IMR-90 (cell line): ENCODE data around the gene LINGO1. TPM values are rescaled to one million over a fixed set of nuclear protein-coding genes. Genes with fewer than 3 reads are reported as not detected.

Experiments
- ATAC-seq: fragments of 200-7000 bp; cut with Tn5 transposase; 2 replicates; pipeline ENCODE4 v1.9.1; 2020; ENCODE audit warnings: low read depth, mild to moderate bottlenecking, moderate library complexity
- BruUV-seq: library from RNA; stranded (reverse); fragments of 400-500 nt; replicated peaks from 2 replicates; lab custom pipeline; 2021; lab: Mats Ljungman, UMichigan
- CTCF ChIA-PET: fragments of 300-600 bp; formaldehyde crosslinking; extraction: SDS; loops from one replicate; lab custom pipeline; 2021; ENCODE audit warnings: antibody characterized with exemption; lab: Yijun Ruan, JAX
- POLR2A ChIA-PET: fragments of 300-600 bp; sonication (Branson Sonifier 250); formaldehyde crosslinking; loops from one replicate; lab custom pipeline; 2022; ENCODE audit warnings: antibody characterized with exemption; ENCODE audit not compliant: unreplicated experiment; lab: Charles Lee
- DNase-seq: peaks from one replicate; pipeline ENCODE4 v3.0.0; 2013
- H2AFZ ChIP-seq: replicated peaks from 2 replicates; pipeline ENCODE3; 2013; ENCODE audit warnings: low read length, mild to moderate bottlenecking; ENCODE audit not compliant: poor library complexity
- H2AK5ac ChIP-seq: 2 replicates; pipeline ENCODE4 v1.6.1; 2013; ENCODE audit warnings: low read depth, low read length, inconsistent platforms
- H2AK9ac ChIP-seq: replicated peaks from 2 replicates; pipeline ENCODE3; 2013; ENCODE audit warnings: mild to moderate bottlenecking, low read depth, low read length, moderate library complexity; ENCODE audit not compliant: poor library complexity
- H2BK120ac ChIP-seq: 2 replicates; pipeline ENCODE4 v1.6.1; 2013; ENCODE audit warnings: low read depth, low read length, inconsistent platforms
- H2BK15ac ChIP-seq: 3 replicates; pipeline ENCODE4 v1.6.1; 2013; ENCODE audit warnings: low read depth, low read length, inconsistent platforms
- H2BK20ac ChIP-seq: 2 replicates; pipeline ENCODE4 v1.6.1; 2013; ENCODE audit warnings: low read depth, mild to moderate bottlenecking, inconsistent platforms, low read length, moderate library complexity
- H2BK5ac ChIP-seq: 2 replicates; pipeline ENCODE4 v1.6.1; 2013; ENCODE audit warnings: mild to moderate bottlenecking, low read depth, low read length, inconsistent platforms; ENCODE audit not compliant: poor library complexity, severe bottlenecking
- H3K14ac ChIP-seq: replicated peaks from 2 replicates; pipeline ENCODE4 v1.6.1; 2013; ENCODE audit warnings: low read depth, low read length, inconsistent platforms
- H3K18ac ChIP-seq: 2 replicates; pipeline ENCODE4 v1.6.1; 2013; ENCODE audit warnings: low read depth, low read length, control low read depth
- H3K23ac ChIP-seq: 2 replicates; pipeline ENCODE4 v1.6.1; 2013; ENCODE audit warnings: low read depth, low read length, inconsistent platforms
- H3K27ac ChIP-seq: 2 replicates; pipeline ENCODE4 v1.5.1; 2013; ENCODE audit warnings: mild to moderate bottlenecking, control low read depth, low read length; ENCODE audit not compliant: insufficient read depth
- H3K27me3 ChIP-seq: 2 replicates; pipeline ENCODE4 v1.6.1; 2013; ENCODE audit warnings: low read length; ENCODE audit not compliant: control insufficient read depth, insufficient read depth
- H3K36me3 ChIP-seq: 2 replicates; pipeline ENCODE4 v1.6.1; 2013; ENCODE audit warnings: low read length, mixed read lengths; ENCODE audit not compliant: control insufficient read depth, insufficient read depth
- H3K4ac ChIP-seq: 2 replicates; pipeline ENCODE4 v1.6.1; 2013; ENCODE audit warnings: low read depth, low read length, inconsistent platforms
- H3K4me1 ChIP-seq: 2 replicates; pipeline ENCODE4 v1.6.1; 2013; ENCODE audit warnings: low read length, mixed read lengths; ENCODE audit not compliant: control insufficient read depth, insufficient read depth
- H3K4me2 ChIP-seq: 2 replicates; pipeline ENCODE4 v1.6.1; 2013; ENCODE audit warnings: low read depth, mild to moderate bottlenecking, control low read depth, low read length, moderate library complexity
- H3K4me3 ChIP-seq: 2 replicates; pipeline ENCODE4 v1.5.1; 2013; ENCODE audit warnings: low read depth, mild to moderate bottlenecking, control low read depth, low read length, moderate library complexity; ENCODE audit not compliant: insufficient read depth
- H3K56ac ChIP-seq: 2 replicates; pipeline ENCODE4 v1.6.1; 2013; ENCODE audit warnings: low read length, inconsistent platforms; ENCODE audit not compliant: insufficient read depth; ENCODE audit errors: extremely low read depth
- H3K79me1 ChIP-seq, 2 experiments: 2 replicates each; pipeline ENCODE4 v1.6.1; 2013; ENCODE audit warnings: low read length in 2 of 2, inconsistent platforms in 1 of 2, low read depth in 1 of 2
- H3K9ac ChIP-seq: 2 replicates; pipeline ENCODE4 v1.6.1; 2013; ENCODE audit warnings: low read depth, low read length, control low read depth
- H3K9me1 ChIP-seq: 2 replicates; pipeline ENCODE4 v1.6.1; 2013; ENCODE audit warnings: low read length, inconsistent platforms; ENCODE audit not compliant: insufficient read depth
- H3K9me3 ChIP-seq: 2 replicates; pipeline ENCODE4 v1.6.1; 2013; ENCODE audit warnings: low read length; ENCODE audit not compliant: control insufficient read depth, insufficient read depth
- H4K20me1 ChIP-seq: 2 replicates; pipeline ENCODE4 v1.6.1; 2013; ENCODE audit warnings: low read length, inconsistent platforms; ENCODE audit not compliant: insufficient read depth
- H4K5ac ChIP-seq: 2 replicates; pipeline ENCODE4 v1.6.1; 2013; ENCODE audit warnings: mild to moderate bottlenecking, low read depth, low read length, control low read depth
- H4K8ac ChIP-seq, 2 experiments: 2 replicates each; pipeline ENCODE4 v1.6.1; 2013; ENCODE audit warnings: low read depth in 2 of 2, low read length in 2 of 2, control low read depth in 1 of 2, inconsistent platforms in 1 of 2
- H4K91ac ChIP-seq: 2 replicates; pipeline ENCODE4 v1.6.1; 2013; ENCODE audit warnings: low read depth, low read length, inconsistent platforms; ENCODE audit not compliant: insufficient read depth
- BHLHE40 ChIP-seq: fragments of 150-350 bp; IDR thresholded peaks from 2 replicates; pipeline ENCODE4 v1.6.1; 2016; ENCODE audit warnings: mild to moderate bottlenecking, low read depth, low read length
- CHD1 ChIP-seq: IDR thresholded peaks from 2 replicates; pipeline ENCODE4 v1.6.1; 2012; ENCODE audit warnings: low read depth, low read length, improper control_type of control experiment
- MAFK ChIP-seq: IDR thresholded peaks from 2 replicates; pipeline ENCODE4 v1.6.1; 2012; ENCODE audit warnings: low read depth, low read length, improper control_type of control experiment
- MXI1 ChIP-seq: IDR thresholded peaks from 2 replicates; pipeline ENCODE4 v1.6.1; 2012; ENCODE audit warnings: low read depth, mild to moderate bottlenecking, low read length, moderate library complexity, borderline replicate concordance
- RCOR1 ChIP-seq: IDR thresholded peaks from 2 replicates; pipeline ENCODE4 v1.6.1; 2012; ENCODE audit warnings: mild to moderate bottlenecking, low read length, improper control_type of control experiment; ENCODE audit not compliant: insufficient replicate concordance
- RFX5 ChIP-seq: IDR thresholded peaks from 2 replicates; pipeline ENCODE4 v1.8.0; 2012; ENCODE audit warnings: low read depth, mild to moderate bottlenecking, low read length, moderate library complexity
- WGBS, 2 experiments: methylation state at CpG; one replicate each; pipeline versions ENCODE4 v1.1.5 to v1.1.7; 2013; ENCODE audit warnings: missing lambda C conversion rate in 2 of 2; ENCODE audit not compliant: insufficient read length in 1 of 2; ENCODE audit errors: extremely low coverage in 2 of 2; 5-methylcytosine and 5-hydroxymethylcytosine counted together
- dilution Hi-C: fragments of 300-500 bp; cut with HindIII; formaldehyde crosslinking; loops from one replicate; pipeline ENCODE4 v1.14.3; 2018; ENCODE audit warnings: low sequenced_read_pairs; ENCODE audit not compliant: unreplicated experiment
- in situ Hi-C: fragments of 300-500 bp; cut with MboI; formaldehyde crosslinking; loops from 3 replicates; pipeline ENCODE4 v1.14.3; 2019; ENCODE audit warnings: low sequenced_read_pairs, inconsistent platforms, mixed read lengths
- intact Hi-C: fragments of 100-400 bp; cut with micrococcal nuclease; formaldehyde crosslinking; loops from 2 replicates; pipeline ENCODE4 v1.10.0; 2022
- polyA plus RNA-seq, 3 experiments: library from polyadenylated mRNA; depleted of rRNA; stranded (reverse); fragments of >200 nt; gene quantifications; 2 replicates each; pipeline ENCODE4 v1.2.3, GENCODE V29; 2012; ENCODE audit warnings: low replicate concordance in 1 of 3
- total RNA-seq: library from RNA; depleted of rRNA; stranded (reverse); fragments of >200 nt; gene quantifications from 2 replicates; pipeline ENCODE4 v1.2.3, GENCODE V29; 2012
- TF ChIP-seq, protein P1 (sequence below): fragments of 150-350 bp; IDR thresholded peaks from 2 replicates; pipeline ENCODE4 v1.6.1; 2017; ENCODE audit warnings: mild to moderate bottlenecking, antibody characterized with exemption, low read length, low read depth
- TF ChIP-seq, protein P2 (sequence below): fragments of 150-350 bp; IDR thresholded peaks from 2 replicates; pipeline ENCODE4 v1.6.1; 2016; ENCODE audit warnings: low read depth, mild to moderate bottlenecking, low read length, moderate library complexity, borderline replicate concordance

The LINGO1 gene
- total and polyA plus RNA-seq, 2 of the 4 experiments (the other 2 are of a cell fraction): 0.05 TPM; not detected in 1

DNA sequence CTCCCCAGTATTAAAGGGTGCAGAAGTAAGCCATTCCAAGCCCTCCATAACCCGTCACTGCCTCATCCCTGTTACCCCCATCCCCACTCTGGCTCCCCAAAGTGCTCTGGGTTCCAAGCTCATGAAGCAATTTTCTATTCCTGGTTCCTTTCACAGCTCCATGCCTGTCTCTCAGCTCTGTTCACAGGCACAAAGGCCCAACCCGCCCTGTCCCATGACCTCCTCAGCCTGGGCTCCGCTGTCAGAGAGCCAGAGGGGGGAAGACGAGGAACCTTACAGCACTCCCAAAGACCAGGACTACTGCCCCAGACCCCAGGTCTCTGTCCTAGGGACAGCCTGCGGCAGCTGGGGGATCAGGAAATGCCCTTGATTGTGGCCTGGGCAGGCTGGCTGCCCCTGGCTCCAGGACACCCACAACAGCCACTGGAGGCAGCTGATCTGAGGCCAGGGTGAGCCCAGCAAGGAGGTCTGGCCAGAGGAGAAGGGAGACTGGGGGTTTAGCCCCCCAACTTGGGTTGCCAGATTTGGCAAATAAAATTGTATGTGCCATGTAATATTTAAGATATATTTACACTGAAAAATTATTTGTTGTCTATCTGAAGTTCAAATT, 43.2 kb upstream of the LINGO1 start:
- dilution Hi-C loops: no loop called here
- Histone ChIP-seq H2BK20ac (no peak overlapping the region), H4K91ac (no peak overlapping the region), H4K5ac (no peak overlapping the region), H3K14ac (no peak overlapping the region), H3K23ac (no peak overlapping the region), H4K8ac (no peak overlapping the region), H3K4me1 (no peaks in the 10 kb centered on the region), H2BK5ac (no peak overlapping the region), H3K9ac (no peak overlapping the region), H2AFZ (peak overlapping the region; percentile 8), H3K4me2 (no peak overlapping the region), H3K36me3 (no peaks in the 10 kb centered on the region), H3K79me1 (no peaks in the 10 kb centered on the region), H3K18ac (no peak overlapping the region), H2AK5ac (no peak overlapping the region), H3K56ac (no peak overlapping the region), H3K9me3 (peaks cover 4% of the 10 kb centered on the region), H3K27ac (no peak overlapping the region), H2BK15ac (no peak overlapping the region), H3K27me3 (peaks cover 55% of the 10 kb centered on the region), H3K4ac (no peak overlapping the region), H3K4me3 (no peak overlapping the region), H4K20me1 (no peaks in the 10 kb centered on the region), H2AK9ac (no peak overlapping the region), H2BK120ac (no peak overlapping the region), H3K9me1 (no peaks in the 10 kb centered on the region)
- BruUV-seq: no TSS peak
- DNase-seq (no peak), ATAC-seq (no peak)
- TF ChIP-seq RCOR1 (no peak), CHD1 (no peak), RFX5 (no peak), MAFK (no peak), MXI1 (no peak), BHLHE40 (no peak)
- TF ChIP-seq, protein P1, sequence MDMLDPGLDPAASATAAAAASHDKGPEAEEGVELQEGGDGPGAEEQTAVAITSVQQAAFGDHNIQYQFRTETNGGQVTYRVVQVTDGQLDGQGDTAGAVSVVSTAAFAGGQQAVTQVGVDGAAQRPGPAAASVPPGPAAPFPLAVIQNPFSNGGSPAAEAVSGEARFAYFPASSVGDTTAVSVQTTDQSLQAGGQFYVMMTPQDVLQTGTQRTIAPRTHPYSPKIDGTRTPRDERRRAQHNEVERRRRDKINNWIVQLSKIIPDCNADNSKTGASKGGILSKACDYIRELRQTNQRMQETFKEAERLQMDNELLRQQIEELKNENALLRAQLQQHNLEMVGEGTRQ: no peak
- TF ChIP-seq, protein P2, sequence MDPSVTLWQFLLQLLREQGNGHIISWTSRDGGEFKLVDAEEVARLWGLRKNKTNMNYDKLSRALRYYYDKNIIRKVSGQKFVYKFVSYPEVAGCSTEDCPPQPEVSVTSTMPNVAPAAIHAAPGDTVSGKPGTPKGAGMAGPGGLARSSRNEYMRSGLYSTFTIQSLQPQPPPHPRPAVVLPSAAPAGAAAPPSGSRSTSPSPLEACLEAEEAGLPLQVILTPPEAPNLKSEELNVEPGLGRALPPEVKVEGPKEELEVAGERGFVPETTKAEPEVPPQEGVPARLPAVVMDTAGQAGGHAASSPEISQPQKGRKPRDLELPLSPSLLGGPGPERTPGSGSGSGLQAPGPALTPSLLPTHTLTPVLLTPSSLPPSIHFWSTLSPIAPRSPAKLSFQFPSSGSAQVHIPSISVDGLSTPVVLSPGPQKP: no peak
- ChIA-PET POLR2A (no interaction called here), CTCF (no interaction called here)
- intact Hi-C loops: no loop called here
- in situ Hi-C loops: no loop called here
- 38% methylated on average over 1 of the region's 5 CpGs; no CpG with 5 or more reads in 1 of the 2 experiments for WGBS, 2 experiments
